Myocyte (in vitro differentiated cells): ENCODE data around the gene GIPC2. TPM values are rescaled to one million over a fixed set of nuclear protein-coding genes. Genes with fewer than 3 reads are reported as not detected.
A peak's percentile ranks its signal among the peaks of the same experiment; 100 is the strongest.
"Not testable (repeated sequence)": the region's sequence is repeated elsewhere in the genome, so short reads cannot be mapped to it uniquely, and the experiment has no call there.

ENCODE experiments used
- DNase-seq: peaks from one replicate; pipeline ENCODE4 v3.0.0-alpha.2; 2012; ENCODE audit warnings: low read depth
- polyA plus RNA-seq: library from polyadenylated mRNA; unstranded; fragments of >200 nt; gene quantifications from one replicate; pipeline ENCODE4 v1.2.1, GENCODE V29; 2012; ENCODE audit warnings: missing spikeins
- total RNA-seq: library from RNA; depleted of rRNA; stranded (reverse); fragments of >200 nt; gene quantifications from 2 replicates; pipeline ENCODE4 v1.2.3, GENCODE V29; 2014

The GIPC2 gene
- 2.2 and 2.3 TPM in 2 replicates for total RNA-seq
- polyA plus RNA-seq = 0.39 TPM

- no peak for DNase-seq
Measured at GRCh38 chr1:78045926-78046778, at the start of gene GIPC2. Gene GIPC2 (plus strand): TSS chr1:78045966. CDS start chr1:78046095, 129 bp downstream.

GRCh38 chr1:77996734-77997133 is 49.0 kb upstream of the GIPC2 start:
- no peak for DNase-seq

- not testable (repeated sequence) for DNase-seq
Measured at GRCh38 chr1:78000536-78000935, 45.2 kb upstream of the GIPC2 start.

GRCh38 chr1:78003070-78003746 is 42.6 kb upstream of the GIPC2 start:
- no peak for DNase-seq

- peak; percentile 84 for DNase-seq
Measured at GRCh38 chr1:78003882-78004718, 41.7 kb upstream of the GIPC2 start.

GRCh38 chr1:78004719-78005447 is 40.9 kb upstream of the GIPC2 start, which contains the start of gene DNAJB4:
Gene DNAJB4 (plus strand): TSS chr1:78004939. CDS start chr1:78005111, 172 bp downstream.
- peak; percentile 98 for DNase-seq

GRCh38 chr1:78005448-78005722 is 40.4 kb upstream of the GIPC2 start:
- peak; percentile 34 for DNase-seq

- peak; percentile 87 for DNase-seq
Measured at GRCh38 chr1:78005755-78006154, 40.0 kb upstream of the GIPC2 start.

- DNase-seq = peak; percentile 24
Measured at GRCh38 chr1:78006521-78006920, 39.2 kb upstream of the GIPC2 start.

- peak; percentile 59 for DNase-seq
Measured at GRCh38 chr1:78007677-78008341, 38.0 kb upstream of the GIPC2 start.

- peak; percentile 41 for DNase-seq
Measured at GRCh38 chr1:78009276-78009675, 36.5 kb upstream of the GIPC2 start.

GRCh38 chr1:78009836-78010235 is 35.9 kb upstream of the GIPC2 start:
- peak; percentile 42 for DNase-seq

GRCh38 chr1:78011050-78011449 is 34.7 kb upstream of the GIPC2 start:
- no peak for DNase-seq

GRCh38 chr1:78015148-78015547 is 30.6 kb upstream of the GIPC2 start:
- no peak for DNase-seq

- no peak for DNase-seq
Measured at GRCh38 chr1:78019024-78019423, 26.7 kb upstream of the GIPC2 start.

GRCh38 chr1:78021134-78021533 is 24.6 kb upstream of the GIPC2 start:
- DNase-seq = not testable (repeated sequence)

- DNase-seq = no peak
Measured at GRCh38 chr1:78029793-78030192, 16.0 kb upstream of the GIPC2 start.

- no peak for DNase-seq
Measured at GRCh38 chr1:78032996-78033796, 12.6 kb upstream of the GIPC2 start.

GRCh38 chr1:78033797-78034172 is 12.0 kb upstream of the GIPC2 start:
- no peak for DNase-seq

- no peak for DNase-seq
Measured at GRCh38 chr1:78035121-78035520, 10.6 kb upstream of the GIPC2 start.
